IPS-20b (cell line): ENCODE measurements around the gene PRICKLE2.

Experiments
- H3K27ac ChIP-seq: one replicate; pipeline ENCODE4 v1.5.1; 2013; ENCODE audit warnings: low read length
- H3K27me3 ChIP-seq: 2 replicates; pipeline ENCODE4 v1.6.1; 2013; ENCODE audit warnings: mild to moderate bottlenecking, low read length, inconsistent platforms; ENCODE audit not compliant: insufficient read depth
- H3K36me3 ChIP-seq: 2 replicates; pipeline ENCODE4 v1.6.1; 2013; ENCODE audit warnings: low read depth, mild to moderate bottlenecking, inconsistent platforms, low read length, moderate library complexity; ENCODE audit not compliant: insufficient read depth
- H3K4me1 ChIP-seq: 2 replicates; pipeline ENCODE4 v1.6.1; 2013; ENCODE audit warnings: mild to moderate bottlenecking, control low read depth, inconsistent platforms, low read length, moderate library complexity; ENCODE audit not compliant: insufficient read depth
- H3K4me3 ChIP-seq: 2 replicates; pipeline ENCODE4 v1.5.1; 2013; ENCODE audit warnings: mild to moderate bottlenecking, low read length, inconsistent platforms
- H3K9ac ChIP-seq: 2 replicates; pipeline ENCODE4 v1.6.1; 2013; ENCODE audit warnings: low read depth, mild to moderate bottlenecking, inconsistent platforms, low read length, moderate library complexity
- H3K9me3 ChIP-seq: 2 replicates; pipeline ENCODE4 v1.6.1; 2013; ENCODE audit warnings: mild to moderate bottlenecking, low read depth, low read length, inconsistent platforms; ENCODE audit not compliant: insufficient read depth

The PRICKLE2 gene

GRCh38 chr3:64179860-64180259 lies 45.4 kb downstream of the PRICKLE2 start:
- Histone ChIP-seq H3K9me3 (no peaks in the 10 kb centered on the region), H3K4me1 (0 out of 2 replicates have a peak, but pooled peaks cover 3% of the 10 kb centered on the region), H3K36me3 (no peaks in the 10 kb centered on the region), H3K27ac (no peak overlapping the region), H3K9ac (no peak overlapping the region), H3K4me3 (no peak overlapping the region), H3K27me3 (no peaks in the 10 kb centered on the region)

- Histone ChIP-seq H3K4me1 (0 out of 2 replicates have a peak, but pooled peaks cover 3% of the 10 kb centered on the region), H3K36me3 (no peaks in the 10 kb centered on the region), H3K9me3 (no peaks in the 10 kb centered on the region), H3K27ac (no peak overlapping the region), H3K27me3 (no peaks in the 10 kb centered on the region), H3K9ac (no peak overlapping the region), H3K4me3 (no peak overlapping the region)
Measured at GRCh38 chr3:64179249-64179648, 46.0 kb downstream of the PRICKLE2 start.

- no peaks in the 10 kb centered on the region for H3K9me3 ChIP-seq
- H3K4me3 ChIP-seq, result no peak overlapping the region
- no peaks in the 10 kb centered on the region for H3K36me3 ChIP-seq
- H3K4me1 ChIP-seq, result 0 out of 2 replicates have a peak, but pooled peaks cover 3% of the 10 kb centered on the region
- H3K27me3 ChIP-seq, result no peaks in the 10 kb centered on the region
- H3K9ac ChIP-seq, result no peak overlapping the region
- no peak overlapping the region for H3K27ac ChIP-seq
Measured at GRCh38 chr3:64178419-64178818, 46.8 kb downstream of the PRICKLE2 start.

- no peak overlapping the region for H3K4me3 ChIP-seq
- H3K36me3 ChIP-seq, result no peaks in the 10 kb centered on the region
- no peaks in the 10 kb centered on the region for H3K9me3 ChIP-seq
- no peak overlapping the region for H3K9ac ChIP-seq
- H3K27me3 ChIP-seq, result no peaks in the 10 kb centered on the region
- H3K4me1 ChIP-seq, result 0 out of 2 replicates have a peak, but pooled peaks cover 3% of the 10 kb centered on the region
- no peak overlapping the region for H3K27ac ChIP-seq
Measured at GRCh38 chr3:64176461-64176996, 48.7 kb downstream of the PRICKLE2 start.

- H3K36me3 ChIP-seq, result no peaks in the 10 kb centered on the region
Measured at GRCh38 chr3:64174328-64174727, 50.9 kb downstream of the PRICKLE2 start.

GRCh38 chr3:64173563-64173962 lies 51.7 kb downstream of the PRICKLE2 start:
- H3K4me3 ChIP-seq, result no peak overlapping the region
- no peak overlapping the region for H3K27ac ChIP-seq
- no peaks in the 10 kb centered on the region for H3K9me3 ChIP-seq
- 0 out of 2 replicates have a peak, but pooled peaks cover 2% of the 10 kb centered on the region for H3K4me1 ChIP-seq
- H3K36me3 ChIP-seq, result no peaks in the 10 kb centered on the region
- H3K27me3 ChIP-seq, result no peaks in the 10 kb centered on the region
- no peak overlapping the region for H3K9ac ChIP-seq

More at GRCh38 chr3:64174328-64174727, 50.9 kb downstream of the PRICKLE2 start:
- Histone ChIP-seq H3K4me1 (0 out of 2 replicates have a peak, but pooled peaks cover 3% of the 10 kb centered on the region), H3K9ac (no peak overlapping the region), H3K9me3 (no peaks in the 10 kb centered on the region), H3K27me3 (no peaks in the 10 kb centered on the region), H3K4me3 (no peak overlapping the region), H3K27ac (no peak overlapping the region)

GRCh38 chr3:64170270-64170669 lies 55.0 kb downstream of the PRICKLE2 start:
- Histone ChIP-seq H3K27me3 (no peaks in the 10 kb centered on the region), H3K27ac (no peak overlapping the region), H3K4me3 (no peak overlapping the region), H3K36me3 (no peaks in the 10 kb centered on the region), H3K9ac (no peak overlapping the region), H3K9me3 (no peaks in the 10 kb centered on the region), H3K4me1 (peaks cover 12% of the 10 kb centered on the region)

- Histone ChIP-seq H3K27me3 (no peaks in the 10 kb centered on the region), H3K36me3 (no peaks in the 10 kb centered on the region), H3K27ac (no peak overlapping the region), H3K4me1 (peaks cover 21% of the 10 kb centered on the region), H3K9me3 (no peaks in the 10 kb centered on the region), H3K4me3 (no peak overlapping the region), H3K9ac (no peak overlapping the region)
Measured at GRCh38 chr3:64167868-64168267, 57.4 kb downstream of the PRICKLE2 start.

- no peak overlapping the region for H3K27ac ChIP-seq
- H3K4me3 ChIP-seq, result no peak overlapping the region
- no peak overlapping the region for H3K9ac ChIP-seq
- H3K4me1 ChIP-seq, result peaks cover 26% of the 10 kb centered on the region
- no peaks in the 10 kb centered on the region for H3K27me3 ChIP-seq
- H3K36me3 ChIP-seq, result no peaks in the 10 kb centered on the region
- H3K9me3 ChIP-seq, result no peaks in the 10 kb centered on the region
Measured at GRCh38 chr3:64167351-64167750, 57.9 kb downstream of the PRICKLE2 start.

- Histone ChIP-seq H3K9ac (no peak overlapping the region), H3K4me1 (peaks cover 33% of the 10 kb centered on the region), H3K9me3 (no peaks in the 10 kb centered on the region), H3K27ac (no peak overlapping the region), H3K36me3 (no peaks in the 10 kb centered on the region), H3K27me3 (no peaks in the 10 kb centered on the region), H3K4me3 (no peak overlapping the region)
Measured at GRCh38 chr3:64166584-64167162, 58.6 kb downstream of the PRICKLE2 start.

- Histone ChIP-seq H3K4me1 (peaks cover 41% of the 10 kb centered on the region), H3K4me3 (no peak overlapping the region), H3K9me3 (no peaks in the 10 kb centered on the region), H3K9ac (no peak overlapping the region), H3K27ac (no peak overlapping the region), H3K36me3 (no peaks in the 10 kb centered on the region), H3K27me3 (no peaks in the 10 kb centered on the region)
Measured at GRCh38 chr3:64164349-64164748, 60.9 kb downstream of the PRICKLE2 start.

- H3K27ac ChIP-seq, result no peak overlapping the region
- H3K4me1 ChIP-seq, result peaks cover 41% of the 10 kb centered on the region
- H3K9me3 ChIP-seq, result no peaks in the 10 kb centered on the region
- no peaks in the 10 kb centered on the region for H3K27me3 ChIP-seq
- H3K9ac ChIP-seq, result no peak overlapping the region; the same call in 1 of the 2 replicates
- no peak overlapping the region for H3K4me3 ChIP-seq
- no peaks in the 10 kb centered on the region for H3K36me3 ChIP-seq
Measured at GRCh38 chr3:64163755-64164148, 61.5 kb downstream of the PRICKLE2 start.
